HEK293 (cell line): Measurements from ENCODE around the gene TBCE.
A peak's percentile ranks its signal among the peaks of the same experiment; 100 is the strongest.

Source experiments
- CTCF ChIA-PET: fragments of 350-600 bp; formaldehyde crosslinking; extraction: SDS; loops from one replicate; lab custom pipeline; 2021; ENCODE audit warnings: antibody characterized with exemption; lab: Yijun Ruan, JAX
- POLR2A ChIA-PET: fragments of 300-600 bp; formaldehyde crosslinking; extraction: SDS; loops from one replicate; lab custom pipeline; 2020; ENCODE audit warnings: antibody characterized with exemption, inconsistent platforms; lab: Yijun Ruan, JAX
- H3K27ac ChIP-seq: fragments of 200-500 bp; sonication (Bioruptor generic); 2 replicates; pipeline ENCODE4 v1.5.1; 2014; ENCODE audit warnings: low read depth, low read length, control low read depth, inconsistent platforms; ENCODE audit errors: extremely low read depth
- H3K36me3 ChIP-seq, 2 experiments: fragments of 200-500 bp in 1 of 2; sonication (Bioruptor generic) in 1 of 2; 1 replicate in 1 of 2; 2 replicates in 1 of 2; pipeline ENCODE4 v1.5.1; 2014 to 2017; ENCODE audit warnings: inconsistent platforms in 2 of 2, low read length in 2 of 2; ENCODE audit not compliant: control insufficient read depth in 2 of 2, insufficient read depth in 1 of 2
- H3K4me1 ChIP-seq: fragments of 200-500 bp; sonication (Bioruptor generic); 2 replicates; pipeline ENCODE4 v1.5.1; 2014; ENCODE audit warnings: mild to moderate bottlenecking, low read length, inconsistent platforms; ENCODE audit not compliant: control insufficient read depth, insufficient read depth
- H3K4me3 ChIP-seq: 2 replicates; pipeline ENCODE4 v1.5.1; 2011; ENCODE audit warnings: low read depth, mild to moderate bottlenecking, control low read depth, low read length, moderate library complexity
- H3K9me3 ChIP-seq: fragments of 200-500 bp; sonication (Bioruptor generic); 2 replicates; pipeline ENCODE4 v1.5.1; 2014; ENCODE audit warnings: low read depth, low read length, inconsistent platforms; ENCODE audit not compliant: control insufficient read depth, insufficient read depth
- GLIS2 ChIP-seq: fragments of 450-650 bp; formaldehyde crosslinking; IDR thresholded peaks from 2 replicates; pipeline ENCODE4 v1.5.1; 2016; ENCODE audit warnings: missing biosample characterization, missing genetic modification characterization
- HOXA7 ChIP-seq: sonication (generic); formaldehyde crosslinking; IDR thresholded peaks from 2 replicates; pipeline ENCODE4 v1.8.1; 2022; ENCODE audit warnings: missing genetic modification reagents, borderline replicate concordance
- HOXC10 ChIP-seq: sonication (generic); formaldehyde crosslinking; IDR thresholded peaks from 2 replicates; pipeline ENCODE4 v1.8.1; 2023; ENCODE audit warnings: mild to moderate bottlenecking, missing genetic modification reagents
- IKZF3 ChIP-seq: fragments of 450-650 bp; IDR thresholded peaks from 2 replicates; pipeline ENCODE4 v1.5.0; 2018; ENCODE audit warnings: missing biosample characterization, mild to moderate bottlenecking, missing genetic modification characterization, moderate library complexity
- OSR2 ChIP-seq: fragments of 450-650 bp; formaldehyde crosslinking; IDR thresholded peaks from 2 replicates; pipeline ENCODE4 v1.5.1; 2016; ENCODE audit warnings: missing biosample characterization, missing genetic modification characterization
- RBAK ChIP-seq: fragments of 450-650 bp; formaldehyde crosslinking; IDR thresholded peaks from 2 replicates; pipeline ENCODE4 v1.5.1; 2016; ENCODE audit warnings: missing biosample characterization, missing genetic modification characterization
- SCRT2 ChIP-seq: fragments of 450-650 bp; formaldehyde crosslinking; IDR thresholded peaks from 2 replicates; pipeline ENCODE4 v1.5.1; 2016; ENCODE audit warnings: missing biosample characterization, missing genetic modification characterization
- TRIM28 ChIP-seq: IDR thresholded peaks from 2 replicates; pipeline ENCODE4 v1.6.1; 2011; ENCODE audit warnings: low read length, control low read depth, borderline replicate concordance
- ZBTB1 ChIP-seq: fragments of 450-650 bp; formaldehyde crosslinking; IDR thresholded peaks from 2 replicates; pipeline ENCODE4 v1.5.1; 2016; ENCODE audit warnings: missing biosample characterization, missing genetic modification characterization
- ZBTB20 ChIP-seq: fragments of 450-650 bp; formaldehyde crosslinking; IDR thresholded peaks from 2 replicates; pipeline ENCODE4 v1.5.1; 2016; ENCODE audit warnings: missing biosample characterization, missing genetic modification characterization
- ZFP37 ChIP-seq: fragments of 450-650 bp; formaldehyde crosslinking; IDR thresholded peaks from 2 replicates; pipeline ENCODE4 v1.5.1; 2016; ENCODE audit warnings: missing biosample characterization, missing genetic modification characterization
- ZNF184 ChIP-seq: fragments of 450-650 bp; IDR thresholded peaks from 2 replicates; pipeline ENCODE4 v1.5.1; 2018; ENCODE audit warnings: missing biosample characterization, mild to moderate bottlenecking, missing genetic modification characterization
- ZNF202 ChIP-seq: fragments of 450-650 bp; formaldehyde crosslinking; IDR thresholded peaks from 2 replicates; pipeline ENCODE4 v1.5.1; 2016; ENCODE audit warnings: missing biosample characterization, missing genetic modification characterization, borderline replicate concordance
- ZNF404 ChIP-seq: fragments of 450-650 bp; formaldehyde crosslinking; IDR thresholded peaks from 2 replicates; pipeline ENCODE4 v1.5.1; 2017; ENCODE audit warnings: missing biosample characterization, missing genetic modification characterization
- ZNF521 ChIP-seq: fragments of 450-650 bp; formaldehyde crosslinking; IDR thresholded peaks from 2 replicates; pipeline ENCODE4 v1.5.1; 2017; ENCODE audit warnings: missing biosample characterization, mild to moderate bottlenecking, missing genetic modification characterization
- ZNF530 ChIP-seq: fragments of 450-650 bp; formaldehyde crosslinking; IDR thresholded peaks from 2 replicates; pipeline ENCODE4 v1.5.1; 2016; ENCODE audit warnings: low read depth, missing biosample characterization, missing genetic modification characterization
- ZNF544 ChIP-seq: fragments of 450-650 bp; formaldehyde crosslinking; IDR thresholded peaks from 2 replicates; pipeline ENCODE4 v1.5.0; 2017; ENCODE audit warnings: missing biosample characterization, missing genetic modification characterization
- ZNF555 ChIP-seq: fragments of 450-650 bp; formaldehyde crosslinking; conservative IDR thresholded peaks from 2 replicates; pipeline ENCODE4 v1.5.1; 2017; ENCODE audit warnings: missing biosample characterization, mild to moderate bottlenecking, missing genetic modification characterization, inconsistent platforms
- ZNF624 ChIP-seq: fragments of 450-650 bp; formaldehyde crosslinking; IDR thresholded peaks from 2 replicates; pipeline ENCODE4 v1.5.1; 2017; ENCODE audit warnings: missing biosample characterization, missing genetic modification characterization
- ZNF776 ChIP-seq: fragments of 450-650 bp; formaldehyde crosslinking; IDR thresholded peaks from 2 replicates; pipeline ENCODE4 v1.5.0; 2017; ENCODE audit warnings: missing biosample characterization, missing genetic modification characterization, borderline replicate concordance
- ZNF830 ChIP-seq: fragments of 450-650 bp; IDR thresholded peaks from 2 replicates; pipeline ENCODE4 v1.5.0; 2018; ENCODE audit warnings: missing biosample characterization, missing genetic modification characterization, low read depth, mild to moderate bottlenecking, moderate library complexity
- TF ChIP-seq, protein P1 (sequence below): fragments of 450-650 bp; formaldehyde crosslinking; IDR thresholded peaks from 2 replicates; pipeline ENCODE4 v1.5.1; 2016; ENCODE audit warnings: missing biosample characterization, missing genetic modification characterization
- TF ChIP-seq, protein P2 (sequence below): fragments of 450-650 bp; formaldehyde crosslinking; IDR thresholded peaks from 2 replicates; pipeline ENCODE4 v1.5.1; 2016; ENCODE audit warnings: missing biosample characterization, missing genetic modification characterization
- TF ChIP-seq, protein P3 (sequence below): fragments of 450-650 bp; formaldehyde crosslinking; IDR thresholded peaks from 2 replicates; pipeline ENCODE4 v1.5.1; 2017; ENCODE audit warnings: missing biosample characterization, missing genetic modification characterization
- TF ChIP-seq, protein P4 (sequence below): fragments of 450-650 bp; formaldehyde crosslinking; IDR thresholded peaks from 2 replicates; pipeline ENCODE4 v1.5.1; 2017; ENCODE audit warnings: missing biosample characterization, missing genetic modification characterization
- TF ChIP-seq, protein P5 (sequence below): fragments of 450-650 bp; formaldehyde crosslinking; IDR thresholded peaks from 2 replicates; pipeline ENCODE4 v1.5.1; 2017; ENCODE audit warnings: missing biosample characterization, missing genetic modification characterization

The TBCE gene

DNA sequence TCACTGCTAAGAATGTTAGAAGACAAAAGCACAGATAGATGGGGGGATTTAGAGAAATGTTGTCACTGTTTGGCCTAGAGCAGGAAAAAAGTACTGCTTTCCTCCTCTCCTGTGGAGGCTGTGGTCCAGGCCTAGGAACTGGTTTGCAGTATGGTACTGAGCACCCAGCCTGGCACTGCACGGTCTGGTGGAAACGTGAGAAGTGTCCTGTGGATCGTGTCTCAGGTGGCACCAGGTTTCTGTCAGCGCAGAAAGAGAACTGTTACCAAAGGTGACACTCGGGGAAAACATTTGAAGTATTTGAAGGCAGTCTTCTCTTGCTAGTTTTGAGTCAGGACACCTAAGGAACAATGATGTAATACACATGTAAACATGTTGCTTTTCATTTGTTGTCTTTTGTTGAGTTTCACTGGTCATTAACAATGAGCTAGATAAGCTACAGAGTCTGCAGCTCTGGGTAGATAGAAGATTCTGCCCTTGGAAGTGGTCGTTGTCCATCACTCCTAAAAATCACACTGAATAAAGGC lies 74.0 kb downstream of the TBCE start (continued):
- TF ChIP-seq SCRT2 (tag by site-specific recombination) = peak; percentile 31; the same call in 1 of the 2 replicates

DNA sequence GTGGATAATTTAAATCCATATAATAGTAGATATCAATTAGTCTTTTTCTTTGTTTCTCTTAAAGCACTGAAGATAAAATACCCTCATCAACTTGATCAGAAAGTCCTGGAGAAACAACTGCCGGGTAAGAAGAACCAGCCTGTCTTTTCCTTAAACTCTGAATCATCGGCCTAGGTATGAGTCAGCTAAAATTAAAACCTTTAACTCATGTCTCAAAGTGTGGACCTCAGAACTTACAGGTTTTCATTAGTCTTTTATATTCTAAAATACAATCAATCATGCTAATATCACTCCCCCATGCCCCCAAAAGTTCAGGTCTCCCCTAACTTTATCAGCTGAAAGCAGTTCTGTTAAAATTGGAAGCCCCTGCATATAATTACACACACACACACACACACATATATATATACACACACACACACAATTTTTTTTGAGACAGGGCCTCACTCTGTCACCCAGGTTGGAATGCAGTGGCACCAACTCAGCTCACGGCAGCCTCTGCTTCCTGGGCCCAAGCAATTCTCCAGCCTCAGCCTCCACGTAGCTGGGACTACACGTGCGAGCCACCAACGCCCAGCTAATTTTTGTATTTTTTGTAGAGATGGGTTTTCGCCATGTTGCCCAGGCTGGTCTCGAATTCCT lies 75.7 kb downstream of the TBCE start:
- Histone ChIP-seq H3K9me3 (no peaks in the 10 kb centered on the region), H3K27ac (no peak overlapping the region), H3K4me3 (no peak overlapping the region), H3K36me3 (peaks cover 86 to 88% of the 10 kb centered on the region in 2 experiments), H3K4me1 (no peaks in the 10 kb centered on the region)
- POLR2A ChIA-PET = interaction anchor here (1.0 to 2.0 kb wide), 2 partner anchors 62 to 71 kb away, joined by 3 to 6 read pairs; partner anchors contain the start of gene B3GALNT2
- CTCF ChIA-PET = interaction anchor here (0.6 to 3.2 kb wide), 7 partner anchors 9 to 924 kb away, joined by 3 to 11 read pairs (median 4); partner anchors contain the start of gene B3GALNT2
- no peak for TF ChIP-seq ZNF624 (tag by site-specific recombination)
- TF ChIP-seq, protein P1, sequence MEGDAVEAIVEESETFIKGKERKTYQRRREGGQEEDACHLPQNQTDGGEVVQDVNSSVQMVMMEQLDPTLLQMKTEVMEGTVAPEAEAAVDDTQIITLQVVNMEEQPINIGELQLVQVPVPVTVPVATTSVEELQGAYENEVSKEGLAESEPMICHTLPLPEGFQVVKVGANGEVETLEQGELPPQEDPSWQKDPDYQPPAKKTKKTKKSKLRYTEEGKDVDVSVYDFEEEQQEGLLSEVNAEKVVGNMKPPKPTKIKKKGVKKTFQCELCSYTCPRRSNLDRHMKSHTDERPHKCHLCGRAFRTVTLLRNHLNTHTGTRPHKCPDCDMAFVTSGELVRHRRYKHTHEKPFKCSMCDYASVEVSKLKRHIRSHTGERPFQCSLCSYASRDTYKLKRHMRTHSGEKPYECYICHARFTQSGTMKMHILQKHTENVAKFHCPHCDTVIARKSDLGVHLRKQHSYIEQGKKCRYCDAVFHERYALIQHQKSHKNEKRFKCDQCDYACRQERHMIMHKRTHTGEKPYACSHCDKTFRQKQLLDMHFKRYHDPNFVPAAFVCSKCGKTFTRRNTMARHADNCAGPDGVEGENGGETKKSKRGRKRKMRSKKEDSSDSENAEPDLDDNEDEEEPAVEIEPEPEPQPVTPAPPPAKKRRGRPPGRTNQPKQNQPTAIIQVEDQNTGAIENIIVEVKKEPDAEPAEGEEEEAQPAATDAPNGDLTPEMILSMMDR (tag by site-specific recombination) = no peak
- TF ChIP-seq, protein P2, sequence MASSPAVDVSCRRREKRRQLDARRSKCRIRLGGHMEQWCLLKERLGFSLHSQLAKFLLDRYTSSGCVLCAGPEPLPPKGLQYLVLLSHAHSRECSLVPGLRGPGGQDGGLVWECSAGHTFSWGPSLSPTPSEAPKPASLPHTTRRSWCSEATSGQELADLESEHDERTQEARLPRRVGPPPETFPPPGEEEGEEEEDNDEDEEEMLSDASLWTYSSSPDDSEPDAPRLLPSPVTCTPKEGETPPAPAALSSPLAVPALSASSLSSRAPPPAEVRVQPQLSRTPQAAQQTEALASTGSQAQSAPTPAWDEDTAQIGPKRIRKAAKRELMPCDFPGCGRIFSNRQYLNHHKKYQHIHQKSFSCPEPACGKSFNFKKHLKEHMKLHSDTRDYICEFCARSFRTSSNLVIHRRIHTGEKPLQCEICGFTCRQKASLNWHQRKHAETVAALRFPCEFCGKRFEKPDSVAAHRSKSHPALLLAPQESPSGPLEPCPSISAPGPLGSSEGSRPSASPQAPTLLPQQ (tag by site-specific recombination) = no peak
- TF ChIP-seq, protein P3, sequence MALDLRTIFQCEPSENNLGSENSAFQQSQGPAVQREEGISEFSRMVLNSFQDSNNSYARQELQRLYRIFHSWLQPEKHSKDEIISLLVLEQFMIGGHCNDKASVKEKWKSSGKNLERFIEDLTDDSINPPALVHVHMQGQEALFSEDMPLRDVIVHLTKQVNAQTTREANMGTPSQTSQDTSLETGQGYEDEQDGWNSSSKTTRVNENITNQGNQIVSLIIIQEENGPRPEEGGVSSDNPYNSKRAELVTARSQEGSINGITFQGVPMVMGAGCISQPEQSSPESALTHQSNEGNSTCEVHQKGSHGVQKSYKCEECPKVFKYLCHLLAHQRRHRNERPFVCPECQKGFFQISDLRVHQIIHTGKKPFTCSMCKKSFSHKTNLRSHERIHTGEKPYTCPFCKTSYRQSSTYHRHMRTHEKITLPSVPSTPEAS (tag by site-specific recombination) = peak; percentile 78; the same call in 1 of the 2 replicates
- peak; percentile 43; the same call in 1 of the 2 replicates for TF ChIP-seq ZFP37
- TF ChIP-seq, protein P4, sequence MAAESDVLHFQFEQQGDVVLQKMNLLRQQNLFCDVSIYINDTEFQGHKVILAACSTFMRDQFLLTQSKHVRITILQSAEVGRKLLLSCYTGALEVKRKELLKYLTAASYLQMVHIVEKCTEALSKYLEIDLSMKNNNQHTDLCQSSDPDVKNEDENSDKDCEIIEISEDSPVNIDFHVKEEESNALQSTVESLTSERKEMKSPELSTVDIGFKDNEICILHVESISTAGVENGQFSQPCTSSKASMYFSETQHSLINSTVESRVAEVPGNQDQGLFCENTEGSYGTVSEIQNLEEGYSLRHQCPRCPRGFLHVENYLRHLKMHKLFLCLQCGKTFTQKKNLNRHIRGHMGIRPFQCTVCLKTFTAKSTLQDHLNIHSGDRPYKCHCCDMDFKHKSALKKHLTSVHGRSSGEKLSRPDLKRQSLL = no peak
- TF ChIP-seq HOXA7 (CRISPR knock-in tag) = no peak
- TF ChIP-seq IKZF3 (tag by site-specific recombination) = no peak
- no peak for TF ChIP-seq ZNF202

DNA sequence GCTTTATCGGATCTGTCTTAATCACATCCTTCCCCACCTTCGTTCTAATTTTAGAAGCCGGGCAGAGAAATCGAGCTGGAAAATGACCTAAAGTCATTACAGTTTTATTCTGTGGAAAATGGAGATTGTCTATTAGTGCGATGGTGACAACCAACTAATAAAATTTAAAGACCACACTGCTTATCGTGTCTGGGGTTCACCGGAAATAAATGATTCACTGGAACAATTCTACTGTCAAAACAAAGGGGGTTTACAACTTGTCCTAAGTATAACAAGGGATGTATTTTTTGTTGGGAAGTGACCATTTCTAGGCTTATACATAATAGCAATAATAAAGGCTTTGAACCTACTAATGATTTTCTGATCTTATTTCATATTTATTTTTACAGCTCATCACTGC lies 81.4 kb downstream of the TBCE start:
- POLR2A ChIA-PET = no interaction called here
- TF ChIP-seq RBAK (tag by site-specific recombination) = no peak
- no peak for TF ChIP-seq ZNF830
- TF ChIP-seq SCRT2 (tag by site-specific recombination) = no peak
- TF ChIP-seq HOXC10 (CRISPR knock-in tag) = no peak
- no peak for TF ChIP-seq ZNF530
- TF ChIP-seq OSR2 = no peak
- TF ChIP-seq, protein P5, sequence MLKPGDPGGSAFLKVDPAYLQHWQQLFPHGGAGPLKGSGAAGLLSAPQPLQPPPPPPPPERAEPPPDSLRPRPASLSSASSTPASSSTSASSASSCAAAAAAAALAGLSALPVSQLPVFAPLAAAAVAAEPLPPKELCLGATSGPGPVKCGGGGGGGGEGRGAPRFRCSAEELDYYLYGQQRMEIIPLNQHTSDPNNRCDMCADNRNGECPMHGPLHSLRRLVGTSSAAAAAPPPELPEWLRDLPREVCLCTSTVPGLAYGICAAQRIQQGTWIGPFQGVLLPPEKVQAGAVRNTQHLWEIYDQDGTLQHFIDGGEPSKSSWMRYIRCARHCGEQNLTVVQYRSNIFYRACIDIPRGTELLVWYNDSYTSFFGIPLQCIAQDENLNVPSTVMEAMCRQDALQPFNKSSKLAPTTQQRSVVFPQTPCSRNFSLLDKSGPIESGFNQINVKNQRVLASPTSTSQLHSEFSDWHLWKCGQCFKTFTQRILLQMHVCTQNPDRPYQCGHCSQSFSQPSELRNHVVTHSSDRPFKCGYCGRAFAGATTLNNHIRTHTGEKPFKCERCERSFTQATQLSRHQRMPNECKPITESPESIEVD (tag by site-specific recombination) = no peak
- TF ChIP-seq ZNF184 = no peak
- no peak for TF ChIP-seq ZNF544 (tag by site-specific recombination)
- TF ChIP-seq GLIS2 (tag by site-specific recombination) = no peak
- no peak for TF ChIP-seq ZNF404 (tag by site-specific recombination)
- TF ChIP-seq ZNF776 (tag by site-specific recombination) = no peak
- no peak for TF ChIP-seq ZBTB1 (tag by site-specific recombination)
- TF ChIP-seq TRIM28 = no peak
- no peak for TF ChIP-seq ZBTB20 (tag by site-specific recombination)
- TF ChIP-seq ZNF521 (tag by site-specific recombination) = no peak
- no peak for TF ChIP-seq ZNF555 (tag by site-specific recombination)
- CTCF ChIA-PET = interaction anchor here (0.6 to 3.0 kb wide), 4 partner anchors 34 to 812 kb away, joined by 3 to 11 read pairs (median 4); partner anchors contain the start of gene B3GALNT2

More for the DNA sequence above, 81.4 kb downstream of the TBCE start:
- H3K4me1 ChIP-seq = no peaks in the 10 kb centered on the region
- H3K36me3 ChIP-seq = peaks cover 68 to 95% of the 10 kb centered on the region in 2 experiments
- H3K4me3 ChIP-seq = no peak overlapping the region
- H3K9me3 ChIP-seq = no peaks in the 10 kb centered on the region
- H3K27ac ChIP-seq = no peak overlapping the region
